Pulmonary artery endothelial cell (primary cell): ENCODE results near the gene SLIT3. TPM values are rescaled to one million over a fixed set of nuclear protein-coding genes. Genes with fewer than 3 reads are reported as not detected.

Experiments
- DNase-seq: peaks from one replicate; pipeline ENCODE4 v3.0.0-alpha.2; 2011; ENCODE audit warnings: low read depth, low spot score
- total RNA-seq: library from RNA; depleted of rRNA; stranded (reverse); fragments of >200 nt; gene quantifications from 2 replicates; pipeline ENCODE4 v1.2.3, GENCODE V29; 2014

SLIT3 gene
- 0.25 and 0.99 TPM in 2 replicates for total RNA-seq

- DNase-seq: peak; percentile 15
Observed at GRCh38 chr5:169300468-169301385, at the start of gene SLIT3. TSS of gene SLIT3 (minus strand) at chr5:169301139. CDS start at chr5:169300709, 430 bp downstream.

- DNase-seq: peak; percentile 26
Observed at GRCh38 chr5:169350016-169350415, 49.1 kb upstream of the SLIT3 start.

GRCh38 chr5:169347786-169348185 lies 46.8 kb upstream of the SLIT3 start:
- no peak for DNase-seq

- no peak for DNase-seq
Observed at GRCh38 chr5:169344629-169345028, 43.7 kb upstream of the SLIT3 start.

GRCh38 chr5:169343766-169344165 lies 42.8 kb upstream of the SLIT3 start:
- no peak for DNase-seq

- no peak for DNase-seq
Observed at GRCh38 chr5:169341556-169341955, 40.6 kb upstream of the SLIT3 start.

GRCh38 chr5:169339869-169340268 lies 38.9 kb upstream of the SLIT3 start:
- no peak for DNase-seq

GRCh38 chr5:169336242-169336641 lies 35.3 kb upstream of the SLIT3 start:
- DNase-seq: no peak

- DNase-seq: no peak
Observed at GRCh38 chr5:169335806-169336205, 34.9 kb upstream of the SLIT3 start.

GRCh38 chr5:169333518-169333917 lies 32.6 kb upstream of the SLIT3 start:
- no peak for DNase-seq

GRCh38 chr5:169331292-169331852 lies 30.4 kb upstream of the SLIT3 start:
- no peak for DNase-seq

- no peak for DNase-seq
Observed at GRCh38 chr5:169328401-169328800, 27.5 kb upstream of the SLIT3 start.

- no peak for DNase-seq
Observed at GRCh38 chr5:169325273-169325672, 24.3 kb upstream of the SLIT3 start.

GRCh38 chr5:169318556-169318955 lies 17.6 kb upstream of the SLIT3 start:
- no peak for DNase-seq

GRCh38 chr5:169307646-169308045 lies 6.7 kb upstream of the SLIT3 start:
- no peak for DNase-seq

GRCh38 chr5:169305366-169305765 lies 4.4 kb upstream of the SLIT3 start:
- no peak for DNase-seq

- no peak for DNase-seq
Observed at GRCh38 chr5:169304175-169304574, 3.2 kb upstream of the SLIT3 start.

- DNase-seq: no peak
Observed at GRCh38 chr5:169303119-169303515, 2.2 kb upstream of the SLIT3 start.

- DNase-seq: peak; percentile 44
Observed at GRCh38 chr5:169302491-169303118, 1.7 kb upstream of the SLIT3 start.

- no peak for DNase-seq
Observed at GRCh38 chr5:169301986-169302385, 1.0 kb upstream of the SLIT3 start.

- no peak for DNase-seq
Observed at GRCh38 chr5:169301386-169301934, 521 bp upstream of the SLIT3 start.
